H1 (cell line): ENCODE data around the gene RASSF5.

ENCODE experiments used
- ATF2 ChIP-seq: IDR thresholded peaks from 2 replicates; pipeline ENCODE4 v1.6.1; 2012; ENCODE audit warnings: low read length, inconsistent platforms
- CTCF ChIP-seq, 3 experiments: IDR thresholded peaks; 1 replicate in 2 of 3; 2 replicates in 1 of 3; pipeline versions ENCODE4 v1.5.1 to v1.6.1; 2011; ENCODE audit warnings: low read length in 3 of 3, mild to moderate bottlenecking in 3 of 3, inconsistent platforms in 2 of 3, low read depth in 1 of 3, moderate library complexity in 1 of 3; ENCODE audit not compliant: insufficient read depth in 1 of 3; ENCODE audit errors: control extremely low read depth in 1 of 3
- EZH2 ChIP-seq: fragments of 200-600 bp; sonication (generic); IDR thresholded peaks from 2 replicates; pipeline ENCODE4 v1.7.1; 2012; ENCODE audit warnings: low read depth, mild to moderate bottlenecking, moderate library complexity, low read length, inconsistent platforms; ENCODE audit not compliant: severe bottlenecking
- MAFK ChIP-seq: IDR thresholded peaks from 2 replicates; pipeline ENCODE4 v1.6.1; 2012; ENCODE audit warnings: low read depth, mild to moderate bottlenecking, improper control_type of control experiment, low read length
- RAD21 ChIP-seq, 2 experiments: IDR thresholded peaks in 1 of 2; conservative IDR thresholded peaks in 1 of 2; 2 replicates each; pipeline ENCODE4 v1.6.1; 2011; ENCODE audit warnings: low read depth in 2 of 2, low read length in 2 of 2, improper control_type of control experiment in 1 of 2, inconsistent platforms in 1 of 2, mild to moderate bottlenecking in 1 of 2, moderate library complexity in 1 of 2
- TAF1 ChIP-seq: IDR thresholded peaks from 2 replicates; pipeline ENCODE4 v1.6.1; 2011; ENCODE audit warnings: mild to moderate bottlenecking, low read depth, low read length

- TF ChIP-seq CTCF (IDR thresholded peaks at IDR 0.05; ENCODE audit: control extremely low read depth in 1 of 3, insufficient read depth in 1 of 3, low read depth in 1 of 3, low read length in 3 of 3) (no peak), RAD21 (IDR thresholded peaks at IDR 0.05 in 1 of 2, conservative IDR thresholded peaks at IDR 0.05 in 1 of 2; ENCODE audit: low read depth in 2 of 2, low read length in 2 of 2) (no peak), MAFK (no peak), ATF2 (no peak), EZH2 (no peak), TAF1 (no peak)
Measured at GRCh38 chr1:206497774-206498173, 9.6 kb upstream of the RASSF5 start.
